ENCODE measurements around the gene TRPV4.

DNA sequence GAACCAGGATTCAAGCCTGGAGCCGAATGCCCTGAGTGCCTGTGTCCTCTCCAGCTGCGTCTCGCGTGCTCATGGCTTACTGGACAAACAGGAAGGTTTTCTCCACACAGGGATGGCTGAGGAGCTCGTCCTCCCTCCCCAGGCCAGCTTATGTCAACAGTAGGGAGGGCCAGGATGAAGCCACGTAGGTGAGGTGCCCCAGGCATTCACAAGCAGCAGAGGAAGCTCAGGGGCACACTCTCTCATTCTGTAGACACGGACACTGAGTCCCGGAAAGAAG, 49.3 kb downstream of the TRPV4 start:
- TF ChIP-seq CBX3 (IDR thresholded peaks at IDR 0.05; ENCODE audit: borderline replicate concordance in 1 of 2, low read length in 2 of 2) (no peak), DNMT1 (IDR thresholded peaks at IDR 0.05) (no peak), ZNF507 (tag; conservative IDR thresholded peaks at IDR 0.05) (no peak), JUNB (CRISPR knock-in tag; conservative IDR thresholded peaks at IDR 0.05) (no peak), NCOA2 (IDR thresholded peaks at IDR 0.05; ENCODE audit: partially characterized antibody in 2 of 2) (no peak), CREM (IDR thresholded peaks at IDR 0.05; ENCODE audit: low read depth) (no peak), CREB1 (IDR thresholded peaks at IDR 0.05) (no peak), CREB1 (CRISPR knock-in tag; IDR thresholded peaks at IDR 0.05) (no peak), MAZ (CRISPR knock-in tag; conservative IDR thresholded peaks at IDR 0.05 in 1 of 2, IDR thresholded peaks at IDR 0.05 in 1 of 2) (no peak), KLF13 (tag; IDR thresholded peaks at IDR 0.05; ENCODE audit: borderline replicate concordance, low read depth) (no peak), NCOR1 (IDR thresholded peaks at IDR 0.05) (no peak), SP1 (CRISPR knock-in tag; IDR thresholded peaks at IDR 0.05) (no peak), GTF2F1 (IDR thresholded peaks at IDR 0.05; ENCODE audit: low read depth, low read length) (no peak)
- TF ChIP-seq, protein P1, sequence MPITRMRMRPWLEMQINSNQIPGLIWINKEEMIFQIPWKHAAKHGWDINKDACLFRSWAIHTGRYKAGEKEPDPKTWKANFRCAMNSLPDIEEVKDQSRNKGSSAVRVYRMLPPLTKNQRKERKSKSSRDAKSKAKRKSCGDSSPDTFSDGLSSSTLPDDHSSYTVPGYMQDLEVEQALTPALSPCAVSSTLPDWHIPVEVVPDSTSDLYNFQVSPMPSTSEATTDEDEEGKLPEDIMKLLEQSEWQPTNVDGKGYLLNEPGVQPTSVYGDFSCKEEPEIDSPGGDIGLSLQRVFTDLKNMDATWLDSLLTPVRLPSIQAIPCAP (CRISPR knock-in tag; IDR thresholded peaks at IDR 0.05; ENCODE audit: borderline replicate concordance) = no peak
- TF ChIP-seq, protein P2, sequence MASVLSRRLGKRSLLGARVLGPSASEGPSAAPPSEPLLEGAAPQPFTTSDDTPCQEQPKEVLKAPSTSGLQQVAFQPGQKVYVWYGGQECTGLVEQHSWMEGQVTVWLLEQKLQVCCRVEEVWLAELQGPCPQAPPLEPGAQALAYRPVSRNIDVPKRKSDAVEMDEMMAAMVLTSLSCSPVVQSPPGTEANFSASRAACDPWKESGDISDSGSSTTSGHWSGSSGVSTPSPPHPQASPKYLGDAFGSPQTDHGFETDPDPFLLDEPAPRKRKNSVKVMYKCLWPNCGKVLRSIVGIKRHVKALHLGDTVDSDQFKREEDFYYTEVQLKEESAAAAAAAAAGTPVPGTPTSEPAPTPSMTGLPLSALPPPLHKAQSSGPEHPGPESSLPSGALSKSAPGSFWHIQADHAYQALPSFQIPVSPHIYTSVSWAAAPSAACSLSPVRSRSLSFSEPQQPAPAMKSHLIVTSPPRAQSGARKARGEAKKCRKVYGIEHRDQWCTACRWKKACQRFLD (CRISPR knock-in tag; IDR thresholded peaks at IDR 0.05) = no peak
